Measurements from ENCODE around the gene IL16.

Gene IL16

DNA sequence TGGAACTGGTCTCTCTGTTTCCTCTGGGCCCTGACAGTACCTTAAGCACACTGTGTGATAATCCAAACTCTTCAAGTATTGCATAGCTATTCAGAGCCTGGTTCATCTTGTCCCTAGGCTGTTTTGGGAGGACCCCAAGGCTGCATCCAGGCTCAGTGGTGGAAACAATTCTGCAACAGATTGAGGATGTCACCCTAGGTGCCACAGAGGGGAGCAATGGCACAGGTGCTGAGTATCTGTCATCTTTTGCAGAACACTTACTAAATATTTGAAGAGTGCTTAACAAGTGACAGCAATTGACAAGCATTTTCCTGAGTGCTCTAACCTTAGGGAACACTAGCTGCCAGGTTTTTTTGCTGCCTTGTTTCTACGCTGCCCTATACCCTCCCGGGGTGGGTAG lies 99.5 kb downstream of the IL16 start:
- no peak for DNase-seq (ENCODE audit: low spot score)

- DNase-seq (ENCODE audit: low spot score): no peak
These were observed 100.0 kb downstream of the IL16 start for GRCh38 chr15:81296673-81297072.

DNA sequence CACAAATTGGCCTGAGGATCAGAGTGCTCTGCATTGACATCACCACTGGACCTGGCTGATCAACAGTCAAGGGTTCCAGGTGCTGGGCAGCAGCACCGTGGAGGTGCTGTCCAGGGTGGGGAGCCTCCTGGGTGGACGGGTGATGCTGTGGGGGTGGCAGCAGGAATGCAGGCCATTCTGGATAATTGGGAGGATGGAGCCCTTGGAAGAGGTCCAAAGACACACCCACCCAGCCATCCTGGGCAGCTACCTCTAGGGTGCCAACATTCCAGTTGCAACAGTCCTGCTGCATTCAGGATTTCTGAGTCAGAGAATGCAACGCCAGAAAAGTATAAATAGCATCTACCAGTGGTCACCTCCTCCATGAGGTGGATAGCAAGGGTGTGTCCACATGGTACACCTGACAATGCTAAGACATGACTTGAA lies 100.5 kb downstream of the IL16 start:
- no peak for DNase-seq (ENCODE audit: low spot score)

DNA sequence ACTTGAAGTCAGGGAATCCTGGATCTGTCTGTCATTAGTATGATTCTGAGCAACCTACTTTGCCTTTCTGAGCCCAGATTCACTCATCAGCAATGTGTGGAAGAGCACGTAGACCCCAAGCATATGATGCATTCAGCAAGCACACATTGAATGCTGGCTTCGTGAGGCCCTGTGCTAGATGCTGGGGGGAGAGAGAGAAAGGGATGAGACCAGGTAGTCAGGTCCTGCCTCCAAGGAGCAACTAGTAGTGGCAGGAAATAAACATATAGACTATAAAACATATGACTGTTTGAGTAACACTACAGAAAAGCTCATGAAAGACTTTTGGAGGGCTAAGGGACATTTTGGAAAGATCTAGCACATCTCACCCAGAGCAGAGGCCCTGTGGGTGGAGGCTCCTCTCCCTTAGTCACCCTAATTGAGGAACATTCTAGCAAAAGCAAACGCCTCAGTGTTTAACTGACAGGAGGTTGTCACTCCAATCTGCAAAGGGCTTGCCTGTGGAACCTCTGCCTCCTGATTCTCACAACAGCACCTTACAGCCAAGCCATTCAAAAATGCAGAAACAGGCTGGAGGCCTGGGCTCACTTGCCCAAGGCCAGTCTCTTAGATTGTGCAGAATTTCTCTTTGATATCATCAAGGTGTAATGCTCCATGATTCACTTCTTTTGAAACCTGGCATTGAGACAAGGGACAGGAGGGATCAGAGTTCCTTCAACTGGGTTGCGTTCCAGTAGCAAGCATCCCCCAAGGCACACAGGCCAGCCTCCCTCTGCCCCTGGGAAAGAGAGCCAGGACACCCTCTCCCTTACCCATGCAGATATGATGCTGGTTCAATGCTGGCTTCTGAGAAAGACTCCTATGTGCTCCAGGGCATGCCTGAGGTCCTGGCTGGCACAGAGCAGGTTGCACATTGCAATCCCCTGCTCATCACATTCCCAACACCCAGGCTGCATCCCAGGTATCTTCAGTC lies 101.2 kb downstream of the IL16 start:
- DNase-seq (ENCODE audit: low spot score): no peak

DNA sequence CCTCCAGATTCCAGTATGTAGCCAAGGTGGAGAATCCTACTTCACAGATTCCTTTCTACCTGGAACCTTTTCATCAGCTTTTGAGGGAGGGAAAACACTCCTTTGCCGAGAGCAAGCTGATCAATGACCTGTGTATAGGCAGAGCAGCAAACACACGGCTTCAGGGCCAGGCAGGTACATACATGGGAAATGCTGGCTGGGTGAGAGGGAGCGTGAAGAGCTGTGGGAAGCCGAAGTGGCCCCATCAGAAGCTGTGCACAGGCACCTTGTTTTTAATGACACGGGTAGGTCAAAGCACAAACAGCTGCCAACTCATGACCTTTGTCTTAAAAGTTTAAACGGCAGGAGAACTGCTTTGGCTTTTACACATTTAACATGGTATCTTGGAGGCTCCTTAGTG lies 101.9 kb downstream of the IL16 start:
- no peak for DNase-seq (ENCODE audit: low spot score)

DNA sequence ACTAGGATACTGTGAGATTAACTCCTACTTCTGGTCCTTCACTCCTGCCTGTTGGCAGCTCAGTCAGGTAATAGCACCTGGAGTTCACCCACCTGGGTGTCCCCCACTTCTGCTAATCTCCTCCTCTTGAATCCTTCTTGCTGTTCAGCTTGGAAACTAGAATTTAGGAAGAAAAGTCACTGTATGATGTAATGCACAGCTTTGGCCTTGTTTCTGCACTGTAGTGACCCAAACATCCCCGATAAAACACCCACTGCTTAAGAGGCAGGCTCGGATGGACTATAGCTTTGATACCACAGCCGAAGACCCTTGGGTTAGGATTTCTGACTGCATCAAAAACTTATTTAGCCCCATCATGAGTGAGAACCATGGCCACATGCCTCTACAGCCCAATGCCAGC lies 102.5 kb downstream of the IL16 start:
- no peak for DNase-seq (ENCODE audit: low spot score)

DNA sequence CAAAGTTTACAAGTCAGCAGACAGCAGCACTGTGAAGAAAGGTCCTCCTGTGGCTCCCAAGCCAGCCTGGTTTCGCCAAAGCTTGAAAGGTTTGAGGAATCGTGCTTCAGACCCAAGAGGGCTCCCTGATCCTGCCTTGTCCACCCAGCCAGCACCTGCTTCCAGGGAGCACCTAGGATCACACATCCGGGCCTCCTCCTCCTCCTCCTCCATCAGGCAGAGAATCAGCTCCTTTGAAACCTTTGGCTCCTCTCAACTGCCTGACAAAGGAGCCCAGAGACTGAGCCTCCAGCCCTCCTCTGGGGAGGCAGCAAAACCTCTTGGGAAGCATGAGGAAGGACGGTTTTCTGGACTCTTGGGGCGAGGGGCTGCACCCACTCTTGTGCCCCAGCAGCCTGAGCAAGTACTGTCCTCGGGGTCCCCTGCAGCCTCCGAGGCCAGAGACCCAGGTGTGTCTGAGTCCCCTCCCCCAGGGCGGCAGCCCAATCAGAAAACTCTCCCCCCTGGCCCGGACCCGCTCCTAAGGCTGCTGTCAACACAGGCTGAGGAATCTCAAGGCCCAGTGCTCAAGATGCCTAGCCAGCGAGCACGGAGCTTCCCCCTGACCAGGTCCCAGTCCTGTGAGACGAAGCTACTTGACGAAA lies 103.1 kb downstream of the IL16 start:
- no peak for DNase-seq (ENCODE audit: low spot score)

GRCh38 chr15:81301385-81301784 lies 104.7 kb downstream of the IL16 start:
- DNase-seq (ENCODE audit: low spot score): no peak

- DNase-seq (ENCODE audit: low spot score): no peak
These were observed 105.2 kb downstream of the IL16 start for GRCh38 chr15:81301815-81302399.

GRCh38 chr15:81302701-81303109 lies 106.0 kb downstream of the IL16 start:
- no peak for DNase-seq (ENCODE audit: low spot score)

- peak; percentile 69 for DNase-seq (ENCODE audit: low spot score)
These were observed 106.9 kb downstream of the IL16 start for GRCh38 chr15:81303244-81304225.

GRCh38 chr15:81304226-81304625 lies 107.5 kb downstream of the IL16 start:
- DNase-seq (ENCODE audit: low spot score): no peak

GRCh38 chr15:81308260-81308659 lies 111.6 kb downstream of the IL16 start:
- DNase-seq (ENCODE audit: low spot score): no peak

- no peak for DNase-seq (ENCODE audit: low spot score)
These were observed 113.2 kb downstream of the IL16 start for GRCh38 chr15:81309647-81310450.

DNA sequence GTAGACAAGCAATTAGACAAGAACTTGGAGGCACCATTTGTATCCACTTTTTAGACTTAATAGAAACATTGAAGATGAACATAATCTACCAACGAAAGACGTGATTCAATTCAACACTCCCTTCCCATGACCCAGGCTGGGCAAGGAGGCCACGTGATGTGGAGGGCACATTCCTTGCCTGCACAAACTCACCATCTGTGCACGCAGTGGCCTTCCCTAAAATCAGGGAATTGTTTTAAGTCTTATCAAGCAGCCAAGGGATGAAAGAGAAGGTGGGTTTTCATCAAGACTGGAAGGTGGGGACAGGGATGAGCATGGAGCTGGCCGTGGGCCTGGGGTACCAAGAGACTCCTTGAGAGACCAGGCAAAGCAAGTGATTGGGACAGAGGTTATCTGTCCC lies 113.8 kb downstream of the IL16 start:
- DNase-seq (ENCODE audit: low spot score): no peak

DNA sequence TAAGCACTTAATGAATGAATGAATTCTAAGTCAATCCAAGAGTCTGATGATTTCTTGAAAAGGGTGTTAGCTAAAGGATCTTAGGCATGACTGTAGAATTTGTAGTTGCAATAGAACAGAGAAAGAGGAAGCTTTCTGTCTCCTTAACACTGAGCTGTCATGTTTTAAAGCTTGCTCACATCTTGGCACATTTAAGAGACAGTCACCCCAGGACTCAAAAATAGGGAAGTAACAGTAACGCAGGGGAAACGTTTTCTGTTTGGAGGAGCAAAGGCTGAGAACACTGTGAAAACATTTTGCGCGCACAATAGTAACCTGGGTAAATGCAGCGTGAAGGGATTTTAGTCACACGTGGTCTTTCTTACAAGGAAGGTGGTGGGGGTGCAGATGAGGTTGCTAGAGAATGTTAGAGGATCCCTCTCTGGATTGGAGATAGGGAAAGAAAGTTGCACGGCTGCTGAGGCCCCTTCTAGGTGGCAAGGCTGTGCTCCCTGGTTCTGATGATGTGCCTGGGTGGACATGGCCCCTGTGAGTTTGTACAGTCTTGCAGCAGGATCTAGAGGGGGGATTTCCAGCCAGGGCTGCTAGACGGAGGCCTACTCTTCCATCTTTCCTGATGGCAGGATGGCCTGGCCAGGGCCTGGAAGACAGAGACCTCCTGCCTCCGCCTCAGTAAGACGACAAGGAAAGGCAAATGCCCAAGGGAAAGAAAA lies 115.2 kb downstream of the IL16 start:
- no peak for DNase-seq (ENCODE audit: low spot score)

DNA sequence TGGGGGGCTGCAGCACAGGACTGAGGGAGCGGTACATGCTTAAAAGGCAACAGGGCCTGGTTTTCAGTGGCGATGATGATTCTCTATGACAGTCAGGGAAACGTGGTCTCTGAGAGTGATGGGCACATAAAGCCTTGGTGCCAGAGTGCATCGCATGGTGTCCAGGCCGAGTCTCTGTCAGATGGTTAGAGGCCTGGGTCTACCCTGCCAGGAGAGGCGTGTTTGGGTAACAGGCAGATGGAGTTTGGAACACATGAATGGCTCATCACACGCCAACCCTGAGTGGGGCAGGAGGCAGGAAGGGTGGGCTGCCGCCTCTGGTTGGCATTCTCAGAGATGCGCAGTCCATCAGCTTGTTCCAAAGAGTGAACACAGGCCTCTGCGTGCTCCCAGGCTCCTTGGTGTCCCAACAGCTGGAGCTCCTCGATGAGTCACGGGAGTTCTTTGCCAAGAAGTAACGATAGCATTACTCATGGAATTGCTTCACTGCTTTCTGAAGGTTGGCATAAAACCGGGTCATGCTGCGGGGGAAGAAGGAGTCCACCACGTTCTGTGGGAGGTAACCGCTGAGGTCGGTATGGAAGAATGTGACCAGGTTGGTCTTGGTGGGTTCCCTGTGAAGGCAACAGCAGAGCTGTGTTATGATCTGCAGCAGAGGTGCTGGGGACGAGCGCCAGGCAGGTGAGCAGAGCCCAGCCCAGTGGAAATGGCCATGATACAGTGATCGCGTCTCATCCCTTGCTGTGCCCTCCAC lies 116.3 kb downstream of the IL16 start:
- DNase-seq (ENCODE audit: low spot score): peak; percentile 51

- DNase-seq (ENCODE audit: low spot score): no peak
These were observed 117.0 kb downstream of the IL16 start for GRCh38 chr15:81313686-81314085.

DNA sequence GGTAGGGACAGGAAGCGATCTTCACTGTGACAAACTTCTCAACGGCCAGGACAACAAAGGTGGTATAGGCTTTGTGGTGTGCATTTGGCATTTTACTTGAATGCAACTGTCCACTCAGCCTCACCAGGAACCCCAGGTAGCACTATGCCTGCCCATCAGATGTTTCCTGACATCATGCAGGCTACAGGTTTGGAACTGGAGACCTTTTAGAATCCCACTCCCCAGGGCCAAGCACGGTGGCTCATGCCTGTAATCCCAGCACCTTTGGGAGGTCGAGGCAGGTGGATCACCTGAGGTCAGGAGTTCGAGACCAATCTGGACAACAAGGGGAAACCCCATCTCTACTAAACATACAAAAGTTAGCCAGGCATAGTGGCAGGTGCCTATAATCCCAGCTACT lies 117.7 kb downstream of the IL16 start:
- DNase-seq (ENCODE audit: low spot score): no peak
